Aortic smooth muscle cell (primary cell): Measurements from ENCODE around the gene SLC25A20. TPM values are rescaled to one million over a fixed set of nuclear protein-coding genes. Genes with fewer than 3 reads are reported as not detected.

Experiments used
- total RNA-seq: library from RNA; depleted of rRNA; stranded (reverse); fragments of >200 nt; gene quantifications from 2 replicates; pipeline ENCODE4 v1.2.3, GENCODE V29; 2014

Gene SLC25A20
- 31.6 and 34.6 TPM in 2 replicates for total RNA-seq

DNA sequence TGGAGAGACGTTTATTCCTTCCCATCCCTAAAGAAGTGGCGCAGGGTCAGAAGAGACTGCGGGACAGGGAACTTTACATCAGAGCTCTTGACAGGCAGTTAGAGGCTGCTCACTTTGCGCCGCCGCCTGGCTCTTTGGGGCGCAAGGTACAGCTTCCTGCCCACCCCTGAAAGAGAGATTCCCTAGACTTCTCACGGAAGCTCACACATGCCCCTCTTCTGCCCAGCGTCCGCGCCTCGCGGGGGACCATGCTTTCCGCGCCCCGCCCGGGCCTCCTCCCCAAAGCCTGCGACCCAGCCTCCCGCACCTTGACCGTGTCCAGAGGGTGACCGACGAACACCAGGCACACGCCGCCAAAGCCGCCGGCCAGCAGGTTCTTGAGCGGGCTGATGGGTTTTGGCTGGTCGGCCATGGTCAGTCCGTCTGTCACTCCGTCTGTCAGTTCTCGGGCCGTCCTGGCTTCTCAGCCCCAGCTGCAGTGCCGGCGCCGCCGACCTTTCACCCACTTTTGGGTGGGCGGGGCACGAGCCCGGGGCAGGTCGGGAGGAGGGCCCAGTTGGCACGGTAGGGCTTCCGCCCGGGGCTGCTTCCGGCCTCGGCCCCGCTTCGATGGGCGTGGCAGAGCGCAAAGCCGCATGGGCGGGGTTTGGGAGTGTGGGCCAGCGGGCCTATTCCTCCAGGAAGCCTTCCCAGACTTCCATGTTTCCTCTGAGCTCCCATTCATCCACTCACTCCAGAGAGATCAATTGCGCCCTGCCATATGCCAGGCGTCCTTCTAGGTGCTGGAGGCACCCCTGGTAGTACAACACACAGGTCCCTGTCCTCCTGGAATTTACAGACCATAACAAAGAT lies at the start of gene SLC25A20:
Gene SLC25A20, minus strand, starts transcription at position 500 of the 852 bp plus-strand sequence. Its CDS starts 88 bp downstream, at position 412.

DNA sequence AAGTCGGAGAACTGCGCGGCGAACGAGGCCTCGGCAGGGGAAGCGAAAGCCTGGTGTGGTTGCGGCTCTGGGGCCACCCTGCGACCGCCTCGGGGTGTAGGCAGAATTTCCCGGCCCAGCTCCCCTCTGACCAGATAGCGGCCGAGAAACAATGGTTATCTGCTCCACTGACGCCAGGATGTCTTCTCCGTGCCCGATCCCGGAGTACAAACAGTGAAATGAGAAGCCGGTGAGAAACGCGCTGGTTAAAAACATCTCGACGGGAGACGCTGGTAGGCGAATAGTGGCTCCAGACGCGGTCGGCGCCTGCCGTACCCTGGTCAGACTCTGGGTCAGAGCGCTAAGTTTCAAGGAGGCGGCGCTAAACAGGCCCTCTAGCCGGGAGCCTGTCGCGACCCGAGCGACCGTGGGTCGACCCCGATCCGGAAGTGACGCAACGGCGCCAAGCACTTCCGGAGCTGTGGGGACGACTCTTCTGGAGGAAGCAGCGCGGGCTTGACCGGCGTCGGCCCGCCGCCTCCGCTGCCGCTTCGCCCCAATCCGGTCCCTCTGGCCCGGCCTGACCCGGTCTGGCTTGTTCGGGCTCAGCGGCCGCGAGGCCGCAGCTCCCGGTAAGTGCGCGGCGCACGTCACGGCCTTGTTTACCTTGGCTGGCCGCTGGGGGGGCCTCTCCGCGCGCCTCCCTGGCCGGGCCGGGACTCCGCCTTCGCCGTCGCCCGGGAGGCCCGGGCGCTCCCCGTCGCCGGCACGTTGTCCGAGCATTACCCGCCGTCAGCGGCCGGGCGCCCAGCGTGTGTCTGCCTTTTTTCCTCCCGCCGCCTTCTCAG lies 19.9 kb upstream of the SLC25A20 start, which contains the start of gene ARIH2:
Gene ARIH2, plus strand, starts transcription at position 455 of the 827 bp plus-strand sequence. CDS start 8,717 bp downstream, outside the sequence.

GRCh38 chr3:48847504-48848423 lies 50.9 kb downstream of the SLC25A20 start, which contains the start of gene PRKAR2A:
TSS of gene PRKAR2A (minus strand) at chr3:48847874. CDS start at chr3:48847596, 278 bp downstream.

Other genes starting within 250 kb of the SLC25A20 start
- 0.37 and 0.66 TPM in 2 replicates for gene CELSR3, start 236.0 kb downstream of the SLC25A20 start, total RNA-seq
- 9.2 and 12.3 TPM in 2 replicates for gene NCKIPSD, start 213.0 kb downstream of the SLC25A20 start, total RNA-seq
- 33.7 and 49.6 TPM in 2 replicates for gene IP6K2, start 181.7 kb downstream of the SLC25A20 start, total RNA-seq
- gene PRKAR2A, start 51.0 kb downstream of the SLC25A20 start, total RNA-seq = 25.8 and 30.6 TPM in 2 replicates
- 74.6 and 77.7 TPM in 2 replicates for gene ARIH2, start 20.0 kb upstream of the SLC25A20 start, total RNA-seq
- 39.0 and 50.3 TPM in 2 replicates for gene P4HTM, start 91.4 kb upstream of the SLC25A20 start, total RNA-seq
- gene WDR6, start 108.5 kb upstream of the SLC25A20 start, total RNA-seq = 46.5 and 55.2 TPM in 2 replicates
- 52.5 and 55.8 TPM in 2 replicates for gene DALRD3, start 119.7 kb upstream of the SLC25A20 start, total RNA-seq
- 94.3 and 111 TPM in 2 replicates for gene NDUFAF3, start 123.2 kb upstream of the SLC25A20 start, total RNA-seq
- gene IMPDH2, start 130.5 kb upstream of the SLC25A20 start, total RNA-seq = 270 and 337 TPM in 2 replicates
- 51.3 and 59.6 TPM in 2 replicates for gene QRICH1, start 195.2 kb upstream of the SLC25A20 start, total RNA-seq
- 187 and 230 TPM in 2 replicates for gene QARS1, start 205.9 kb upstream of the SLC25A20 start, total RNA-seq
- 37.3 and 40.2 TPM in 2 replicates for gene USP19, start 221.9 kb upstream of the SLC25A20 start, total RNA-seq
- 648 and 801 TPM in 2 replicates for gene LAMB2, start 234.2 kb upstream of the SLC25A20 start, total RNA-seq